CD14-positive monocyte (primary cell): Measurements from ENCODE around the gene KLF6. TPM values are rescaled to one million over a fixed set of nuclear protein-coding genes. Genes with fewer than 3 reads are reported as not detected.

Experiments
- DNase-seq, 3 donors: peaks; one replicate each; pipeline ENCODE4 v3.0.0-alpha.2; 2011 to 2022
- H2AFZ ChIP-seq: 2 replicates; pipeline ENCODE4 v1.6.0; 2012; ENCODE audit warnings: mild to moderate bottlenecking, low read depth, low read length, inconsistent platforms; ENCODE audit not compliant: insufficient read depth, poor library complexity, severe bottlenecking
- H3K27ac ChIP-seq, 2 donors: 1 replicate in 1 of 2; 2 replicates in 1 of 2; pipeline ENCODE4 v1.5.1; 2012 to 2013; ENCODE audit warnings: low read length in 2 of 2, control low read depth in 1 of 2, inconsistent platforms in 1 of 2, low read depth in 1 of 2, mild to moderate bottlenecking in 1 of 2
- H3K27me3 ChIP-seq, 2 donors: one replicate each; pipeline versions ENCODE4 v1.6.0 to v1.6.1; 2011 to 2013; ENCODE audit warnings: low read length in 2 of 2; ENCODE audit not compliant: control insufficient read depth in 2 of 2, insufficient read depth in 2 of 2
- H3K36me3 ChIP-seq, 2 donors: replicated peaks in 1 of 2; 1 replicate in 1 of 2; 2 replicates in 1 of 2; pipeline versions ENCODE4 v1.5.1 to v1.6.1; 2012 to 2013; ENCODE audit warnings: low read length in 2 of 2, control low read depth in 1 of 2, inconsistent platforms in 1 of 2, mild to moderate bottlenecking in 1 of 2; ENCODE audit not compliant: insufficient read depth in 2 of 2, control insufficient read depth in 1 of 2
- H3K4me1 ChIP-seq, 2 donors: 1 replicate in 1 of 2; 2 replicates in 1 of 2; pipeline versions ENCODE4 v1.5.1 to v1.6.1; 2012 to 2013; ENCODE audit warnings: low read length in 2 of 2, control low read depth in 1 of 2, inconsistent platforms in 1 of 2, mild to moderate bottlenecking in 1 of 2, moderate library complexity in 1 of 2; ENCODE audit not compliant: insufficient read depth in 2 of 2, control insufficient read depth in 1 of 2
- H3K4me2 ChIP-seq: replicated peaks from 2 replicates; pipeline ENCODE3; 2012; ENCODE audit warnings: low read length, moderate library complexity, mild to moderate bottlenecking; ENCODE audit not compliant: poor library complexity, severe bottlenecking; ENCODE audit errors: extremely low read depth
- H3K4me3 ChIP-seq, 3 experiments: fragments of 200-600 bp in 1 of 3; sonication (generic) in 1 of 3; replicated peaks in 1 of 3; 1 replicate in 2 of 3; 2 replicates in 1 of 3; pipeline ENCODE4 v1.5.1; 2011 to 2013; ENCODE audit warnings: low read length in 3 of 3, mild to moderate bottlenecking in 3 of 3, control low read depth in 2 of 3, low read depth in 2 of 3, inconsistent platforms in 1 of 3, moderate library complexity in 1 of 3
- H3K79me2 ChIP-seq: 2 replicates; pipeline ENCODE4 v1.6.0; 2012; ENCODE audit warnings: mild to moderate bottlenecking, control low read depth, inconsistent platforms, low read length, moderate library complexity; ENCODE audit not compliant: insufficient read depth
- H3K9ac ChIP-seq: 2 replicates; pipeline ENCODE4 v1.6.0; 2017; ENCODE audit warnings: low read length, mild to moderate bottlenecking; ENCODE audit not compliant: insufficient read depth, poor library complexity, severe bottlenecking
- H3K9me3 ChIP-seq, 2 donors: replicated peaks in 1 of 2; 1 replicate in 1 of 2; 2 replicates in 1 of 2; pipeline versions ENCODE4 v1.5.1 to v1.6.1; 2012 to 2013; ENCODE audit warnings: low read length in 2 of 2, control low read depth in 1 of 2; ENCODE audit not compliant: control insufficient read depth in 1 of 2, insufficient read depth in 1 of 2
- H4K20me1 ChIP-seq: 2 replicates; pipeline ENCODE4 v1.6.0; 2012; ENCODE audit warnings: mild to moderate bottlenecking, low read length, control low read depth, moderate library complexity; ENCODE audit not compliant: insufficient read depth
- H3K27ac Mint-ChIP-seq, 7 donors: one replicate each; pipeline ENCODE4 v1.8.0; 2020; ENCODE audit warnings: mild to moderate bottlenecking in 7 of 7, mixed read lengths in 7 of 7, moderate library complexity in 6 of 7, inconsistent platforms in 2 of 7
- H3K27me3 Mint-ChIP-seq, 3 donors: one replicate each; pipeline ENCODE4 v1.8.0; 2021 to 2022; ENCODE audit warnings: low read depth in 3 of 3, mild to moderate bottlenecking in 3 of 3, mixed read lengths in 3 of 3, moderate library complexity in 3 of 3, inconsistent platforms in 1 of 3
- H3K36me3 Mint-ChIP-seq, 2 donors: one replicate each; pipeline ENCODE4 v1.8.0; 2020; ENCODE audit warnings: mixed read lengths in 2 of 2, inconsistent platforms in 1 of 2, mild to moderate bottlenecking in 1 of 2
- H3K4me1 Mint-ChIP-seq: one replicate; pipeline ENCODE4 v1.8.0; 2020; ENCODE audit warnings: mild to moderate bottlenecking, mixed read lengths
- H3K4me3 Mint-ChIP-seq, 2 donors: one replicate each; pipeline ENCODE4 v1.8.0; 2020; ENCODE audit warnings: mild to moderate bottlenecking in 2 of 2, mixed read lengths in 2 of 2, moderate library complexity in 1 of 2
- H3K9me3 Mint-ChIP-seq, 7 donors: one replicate each; pipeline ENCODE4 v1.8.0; 2020 to 2022; ENCODE audit warnings: mixed read lengths in 7 of 7, mild to moderate bottlenecking in 6 of 7, moderate library complexity in 6 of 7, inconsistent platforms in 2 of 7
- CTCF ChIP-seq: fragments of 200-600 bp; IDR thresholded peaks from one replicate; pipeline ENCODE4 v1.8.0; 2022; ENCODE audit warnings: antibody characterized with exemption, mild to moderate bottlenecking
- WGBS: methylation state at CpG from one replicate; pipeline ENCODE4 v1.1.5; 2013; ENCODE audit warnings: missing lambda C conversion rate; ENCODE audit not compliant: insufficient coverage; 5-methylcytosine and 5-hydroxymethylcytosine counted together
- intact Hi-C, 2 donors: fragments of 100-400 bp; cut with micrococcal nuclease; formaldehyde crosslinking; loops; one replicate each; pipeline versions ENCODE4 v1.15.0 to v1.15.1; 2023
- polyA plus RNA-seq, 3 donors: library from polyadenylated mRNA; depleted of rRNA in 1 of 3; unstranded in 2 of 3; stranded (reverse) in 1 of 3; fragments of 300-500 nt in 2 of 3; fragments of >200 nt in 1 of 3; fragmentation: Illumina TruSeq in 2 of 3; gene quantifications; 1 replicate in 2 of 3; 2 replicates in 1 of 3; pipeline ENCODE4 v1.2.3, GENCODE V29; 2012 to 2021

Gene KLF6
- polyA plus RNA-seq, 3 donors: 436 to 510 (median 499) TPM

- 28% methylated on average over 6 of the region's 13 CpGs for WGBS
- intact Hi-C loops: loop anchor here in 1 of 2 donors (2.0 kb wide), 1 partner anchor 17 kb away; no protein-coding TSS in a partner anchor
- peak overlapping the region; percentile 86 for H3K9ac ChIP-seq
Measured at GRCh38 chr10:3803927-3804741, 19.1 kb upstream of the KLF6 start.

More at GRCh38 chr10:3803927-3804741, 19.1 kb upstream of the KLF6 start:
- no peak for TF ChIP-seq CTCF
- peak overlapping the region; percentile 39 for H2AFZ ChIP-seq
- Mint-ChIP-seq H3K27me3 (no peaks in the 10 kb centered on the region), H3K9me3 (no peaks in the 10 kb centered on the region), H3K36me3 (peaks cover 0 to 3% of the 10 kb centered on the region in 2 donors), H3K4me1 (peaks cover 3% of the 10 kb centered on the region), H3K27ac (peak overlapping the region in 1 of 7 donors; percentile 98), H3K4me3 (peak overlapping the region; percentile 43 to 84)
- no peaks in the 10 kb centered on the region for H3K79me2 ChIP-seq
- H4K20me1 ChIP-seq: no peaks in the 10 kb centered on the region
- H3K36me3 ChIP-seq: no peaks in the 10 kb centered on the region
- peak; percentile 66 to 88 (median 81) for DNase-seq
- H3K4me2 ChIP-seq: peak overlapping the region; percentile 39
- peak overlapping the region in 1 of 3 experiments; percentile 45 for H3K4me3 ChIP-seq
- peaks cover 50 to 55% of the 10 kb centered on the region in 2 donors for H3K4me1 ChIP-seq
- no peaks in the 10 kb centered on the region for H3K9me3 ChIP-seq
- H3K27ac ChIP-seq: peak overlapping the region; percentile 82 to 100
- no peaks in the 10 kb centered on the region for H3K27me3 ChIP-seq
